Ovary (tissue), 3 donors: Measurements from ENCODE around the gene TNFRSF9.

Source experiments
- EP300 ChIP-seq: sonication (generic); formaldehyde crosslinking; IDR thresholded peaks from one replicate; pipeline ENCODE4 v1.6.1; 2017; ENCODE audit warnings: antibody characterized with exemption
- POLR2A ChIP-seq: fragments of 450-650 bp; IDR thresholded peaks from one replicate; pipeline ENCODE4 v1.6.1; 2017; ENCODE audit warnings: antibody characterized with exemption, mild to moderate bottlenecking, moderate library complexity
- TF ChIP-seq, protein P1 (sequence below), 3 donors: fragments of 450-650 bp in 2 of 3; fragments of 200-600 bp in 1 of 3; IDR thresholded peaks; one replicate each; pipeline versions ENCODE4 v1.5.1 to v1.8.0; 2016 to 2022; ENCODE audit warnings: antibody characterized with exemption in 3 of 3, mild to moderate bottlenecking in 1 of 3
- donor health status: DM: no; HTN: no; CAD: no.

DNA sequence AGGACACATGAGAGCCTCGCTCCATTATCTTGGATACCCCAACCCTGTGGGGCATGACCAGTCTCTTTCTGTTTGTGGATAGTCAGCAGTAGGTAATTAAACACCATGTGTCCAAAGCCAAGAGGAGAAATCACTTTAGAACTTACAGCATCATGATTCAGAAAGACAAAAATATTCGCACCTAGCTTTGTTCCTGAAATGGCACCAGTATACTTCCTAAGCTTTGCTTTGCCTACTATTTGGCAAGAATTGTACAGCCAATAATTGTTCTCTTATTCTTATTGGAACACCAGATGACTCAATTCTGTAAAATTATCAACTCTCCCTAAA is 24.2 kb downstream of the TNFRSF9 start:
- no peak for TF ChIP-seq EP300
- TF ChIP-seq, protein P1, sequence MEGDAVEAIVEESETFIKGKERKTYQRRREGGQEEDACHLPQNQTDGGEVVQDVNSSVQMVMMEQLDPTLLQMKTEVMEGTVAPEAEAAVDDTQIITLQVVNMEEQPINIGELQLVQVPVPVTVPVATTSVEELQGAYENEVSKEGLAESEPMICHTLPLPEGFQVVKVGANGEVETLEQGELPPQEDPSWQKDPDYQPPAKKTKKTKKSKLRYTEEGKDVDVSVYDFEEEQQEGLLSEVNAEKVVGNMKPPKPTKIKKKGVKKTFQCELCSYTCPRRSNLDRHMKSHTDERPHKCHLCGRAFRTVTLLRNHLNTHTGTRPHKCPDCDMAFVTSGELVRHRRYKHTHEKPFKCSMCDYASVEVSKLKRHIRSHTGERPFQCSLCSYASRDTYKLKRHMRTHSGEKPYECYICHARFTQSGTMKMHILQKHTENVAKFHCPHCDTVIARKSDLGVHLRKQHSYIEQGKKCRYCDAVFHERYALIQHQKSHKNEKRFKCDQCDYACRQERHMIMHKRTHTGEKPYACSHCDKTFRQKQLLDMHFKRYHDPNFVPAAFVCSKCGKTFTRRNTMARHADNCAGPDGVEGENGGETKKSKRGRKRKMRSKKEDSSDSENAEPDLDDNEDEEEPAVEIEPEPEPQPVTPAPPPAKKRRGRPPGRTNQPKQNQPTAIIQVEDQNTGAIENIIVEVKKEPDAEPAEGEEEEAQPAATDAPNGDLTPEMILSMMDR (IDR thresholded peaks at IDR 0.05): no peak
- TF ChIP-seq POLR2A: no peak
